Skin of body (tissue), 2 donors: ENCODE data around the gene C2orf78. TPM values are rescaled to one million over a fixed set of nuclear protein-coding genes. Genes with fewer than 3 reads are reported as not detected.
A peak's percentile ranks its signal among the peaks of the same experiment; 100 is the strongest.
"Not testable (repeated sequence)": the region's sequence is repeated elsewhere in the genome, so short reads cannot be mapped to it uniquely, and the experiment has no call there.

Experiments
- DNase-seq: peaks from one replicate; lab custom pipeline; 2025; lab: John Stamatoyannopoulos, UW
- total RNA-seq: library from RNA; depleted of rRNA; stranded (reverse); fragments of >200 nt; gene quantifications from one replicate; pipeline ENCODE4 v1.2.3, GENCODE V29; 2014

The C2orf78 gene, protein sequence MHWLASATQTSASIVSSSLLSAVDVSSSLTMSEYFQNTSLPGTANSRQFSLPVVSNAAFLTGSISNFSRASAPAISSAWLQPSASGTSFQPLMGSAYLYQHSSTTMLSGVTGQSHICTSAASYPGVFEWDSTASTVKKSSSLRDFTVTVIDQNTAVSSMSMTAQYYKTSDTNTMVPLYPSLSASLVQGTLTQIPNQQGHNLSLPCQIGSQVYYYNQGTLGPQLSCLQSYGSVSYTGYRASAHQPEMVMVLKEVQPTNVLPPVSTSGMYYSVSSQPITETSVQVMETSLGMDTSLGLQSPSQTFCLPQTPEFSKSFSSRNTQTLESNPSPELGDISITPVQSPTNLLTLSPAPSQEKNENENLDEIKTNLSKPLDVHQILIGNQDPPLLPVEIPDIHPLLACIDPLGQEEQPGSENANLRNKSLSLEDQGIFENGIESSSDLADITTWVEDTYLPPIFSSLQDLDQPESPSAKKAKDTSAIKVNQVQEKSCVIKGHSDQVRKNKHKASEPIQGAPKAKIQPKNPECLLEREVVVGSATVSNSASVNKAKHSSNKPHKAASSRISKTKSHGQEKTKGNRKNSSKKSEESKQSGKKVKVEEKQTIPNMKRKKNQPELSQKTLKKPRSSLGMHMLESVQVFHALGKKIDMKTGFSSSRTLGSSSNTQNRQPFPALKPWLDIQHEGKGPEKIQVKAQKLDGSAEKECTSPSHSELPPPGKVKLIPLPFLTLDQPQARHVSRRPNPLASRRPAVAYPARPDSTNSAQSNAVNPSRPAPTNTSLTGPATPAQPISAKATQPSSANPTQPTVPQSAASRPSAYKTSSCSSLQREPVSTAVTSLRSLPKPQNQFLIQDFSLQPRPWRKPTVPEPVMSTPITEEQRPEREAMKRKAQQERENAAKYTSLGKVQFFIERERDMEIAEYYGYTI
- not detected for total RNA-seq

- not testable (repeated sequence) for DNase-seq
Observed at GRCh38 chr2:73783883-73784282, at the start of gene C2orf78. Gene C2orf78, plus strand, starts transcription at chr2:73784183. Its CDS starts 127 bp downstream, at chr2:73784310.

- no peak for DNase-seq
Observed at GRCh38 chr2:73736378-73736777, 47.6 kb upstream of the C2orf78 start.

GRCh38 chr2:73736855-73737779 is 46.9 kb upstream of the C2orf78 start, which contains the start of gene TPRKB:
Gene TPRKB, minus strand, starts transcription at chr2:73737345. Its CDS starts 2,776 bp downstream, at chr2:73734569.
- peak; percentile 98 for DNase-seq

DNA sequence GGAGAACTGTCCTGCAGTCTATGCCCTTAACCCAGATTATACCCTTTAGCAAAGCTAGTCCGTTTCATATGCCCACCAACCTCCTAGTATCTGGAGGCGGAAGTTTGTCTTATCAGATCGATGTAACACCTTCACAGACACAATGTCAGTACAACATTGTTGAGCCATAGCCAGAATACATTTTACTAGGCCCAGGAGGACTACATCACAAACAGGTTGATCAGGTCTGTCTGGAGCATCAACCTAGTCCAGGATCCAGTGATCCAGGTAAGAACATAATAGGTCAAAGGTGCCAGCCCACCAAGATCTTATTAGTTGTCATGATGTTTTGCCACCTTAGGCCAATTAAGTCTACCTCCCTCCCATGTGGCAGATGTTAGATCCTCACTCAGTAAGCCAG is 44.9 kb upstream of the C2orf78 start:
- DNase-seq, result no peak

- no peak for DNase-seq
Observed at GRCh38 chr2:73740767-73741166, 43.2 kb upstream of the C2orf78 start.

GRCh38 chr2:73746015-73746876 is 37.7 kb upstream of the C2orf78 start:
- no peak for DNase-seq

GRCh38 chr2:73746877-73747208 is 37.1 kb upstream of the C2orf78 start:
- no peak for DNase-seq

GRCh38 chr2:73749314-73749713 is 34.7 kb upstream of the C2orf78 start:
- no peak for DNase-seq

DNA sequence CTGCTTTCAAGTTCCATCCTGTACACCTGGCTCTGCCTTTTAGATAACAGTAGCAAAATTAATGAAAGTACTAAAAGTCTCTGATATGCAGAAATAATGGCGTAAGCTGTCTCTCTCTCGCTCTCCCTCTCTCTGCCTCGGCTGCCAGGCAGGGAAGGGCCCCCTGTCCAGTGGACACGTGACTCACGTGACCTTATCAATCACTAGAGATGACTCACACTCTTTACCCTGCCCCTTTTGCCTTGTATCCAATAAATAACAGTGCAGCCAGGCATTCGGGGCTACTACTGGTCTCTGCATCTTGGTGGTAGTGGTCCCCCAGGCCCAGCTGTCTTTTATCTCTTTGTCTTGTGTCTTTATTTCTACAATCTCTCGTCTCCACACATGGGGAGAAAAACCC is 29.7 kb upstream of the C2orf78 start:
- DNase-seq, result not testable (repeated sequence)

- no peak for DNase-seq
Observed at GRCh38 chr2:73759285-73759764, 24.7 kb upstream of the C2orf78 start.

DNA sequence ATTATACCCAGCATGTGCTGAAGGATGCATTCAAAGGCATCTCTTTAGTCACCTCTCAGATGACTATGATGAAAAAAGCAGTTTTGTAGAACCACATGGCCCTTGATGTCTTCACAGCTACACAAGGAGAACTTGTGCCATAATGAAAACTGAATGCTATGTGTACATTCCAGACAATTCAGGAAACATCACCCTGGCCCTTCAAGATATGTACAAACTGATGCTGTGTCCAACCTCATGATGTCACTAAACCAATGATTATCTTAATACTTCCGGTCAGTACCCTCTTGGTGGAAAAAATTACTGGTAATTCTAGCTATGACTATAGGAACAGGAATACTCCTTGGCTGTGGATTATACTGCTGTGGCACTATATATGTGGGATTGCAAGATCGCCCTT is 24.1 kb upstream of the C2orf78 start:
- no peak for DNase-seq

DNA sequence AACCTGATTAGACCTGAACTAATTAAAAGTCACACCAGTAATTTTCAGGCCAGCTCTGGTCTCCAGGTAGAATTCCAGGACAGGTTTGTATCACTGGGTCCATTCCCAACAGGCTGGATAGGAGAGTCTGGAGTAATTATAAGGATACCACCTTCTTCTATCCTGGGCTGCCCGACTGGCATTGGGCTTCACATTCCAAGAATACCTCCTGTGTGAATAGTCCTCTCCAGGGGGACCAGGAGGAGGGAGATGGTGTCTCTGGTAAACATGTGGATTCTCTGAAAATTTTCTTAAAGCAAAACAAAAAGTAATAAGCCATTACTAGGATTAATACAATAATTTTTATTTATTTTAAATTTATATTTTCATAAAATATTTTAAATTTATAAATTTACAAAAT is 21.4 kb upstream of the C2orf78 start:
- no peak for DNase-seq

- DNase-seq, result no peak
Observed at GRCh38 chr2:73764945-73765344, 19.0 kb upstream of the C2orf78 start.

GRCh38 chr2:73766349-73766748 is 17.6 kb upstream of the C2orf78 start:
- DNase-seq, result no peak

DNA sequence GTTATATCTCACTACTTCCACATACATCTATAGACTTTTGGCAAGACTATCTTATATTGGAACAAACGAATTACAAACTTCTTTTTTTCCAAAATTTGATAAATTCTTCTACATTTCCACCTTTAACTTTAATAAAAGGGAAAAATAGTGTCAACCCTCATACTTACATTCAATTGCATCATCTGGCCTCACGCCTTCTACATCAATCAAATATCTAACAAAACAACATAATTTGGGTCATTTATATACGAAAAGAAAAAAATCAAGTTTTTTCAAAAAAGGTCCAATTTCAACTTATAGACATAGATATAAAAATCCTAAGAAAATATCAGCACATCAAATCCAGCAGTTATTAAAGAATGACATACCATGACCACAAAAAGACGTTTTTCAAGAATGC is 17.0 kb upstream of the C2orf78 start:
- no peak for DNase-seq

GRCh38 chr2:73770725-73771124 is 13.3 kb upstream of the C2orf78 start:
- no peak for DNase-seq

DNA sequence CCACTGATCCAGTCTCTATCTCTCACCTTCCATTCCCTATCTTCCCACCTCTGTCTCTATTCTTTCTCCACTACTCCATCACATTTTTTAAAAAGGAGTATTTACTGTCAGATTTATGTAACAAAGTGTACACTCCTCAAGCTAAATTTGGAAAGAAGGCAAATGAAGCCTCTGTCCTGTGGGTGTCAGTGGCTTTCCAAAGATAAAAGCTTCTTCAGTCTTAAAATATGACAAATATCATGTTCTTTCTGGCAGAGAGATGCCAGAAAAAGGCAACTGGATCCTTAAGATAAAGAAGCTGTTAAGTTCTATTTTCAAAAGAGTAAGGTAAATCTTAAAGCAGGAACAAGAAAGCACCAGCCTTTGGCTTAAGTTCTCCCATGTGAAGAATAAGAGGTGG is 11.2 kb upstream of the C2orf78 start:
- no peak for DNase-seq

DNA sequence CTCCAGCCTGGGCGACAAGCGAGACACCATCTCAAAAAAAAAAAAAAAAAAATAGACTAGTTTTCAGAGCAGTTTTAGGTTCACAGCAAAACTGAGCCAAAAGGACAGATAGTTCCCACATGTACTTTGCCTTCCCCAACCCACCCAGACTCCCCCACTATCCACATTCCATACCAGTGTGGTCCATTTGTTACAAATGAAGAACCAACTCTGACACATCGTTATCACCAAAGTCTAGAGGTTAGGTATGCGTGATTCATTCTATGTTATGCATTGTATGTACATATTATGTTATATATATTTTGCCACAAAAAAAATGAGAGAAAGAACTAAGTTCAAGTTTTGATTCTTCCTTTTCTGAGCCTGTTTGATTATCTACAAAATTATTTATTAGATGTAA is 7.6 kb upstream of the C2orf78 start:
- DNase-seq, result no peak

- DNase-seq, result no peak
Observed at GRCh38 chr2:73776869-73777519, 7.0 kb upstream of the C2orf78 start.
